ENCODE data around the gene TLE2.
"Not testable (repeated sequence)": the region's sequence is repeated elsewhere in the genome, so short reads cannot be mapped to it uniquely, and the experiment has no call there.

The TLE2 gene

GRCh38 chr19:3055741-3056416 lies 26.8 kb upstream of the TLE2 start:
- no peak for DNase-seq

GRCh38 chr19:3054972-3055740 lies 26.1 kb upstream of the TLE2 start:
- DNase-seq = no peak

GRCh38 chr19:3054265-3054971 lies 25.3 kb upstream of the TLE2 start:
- DNase-seq = no peak

- no peak for DNase-seq
Measured at GRCh38 chr19:3053780-3054179, 24.7 kb upstream of the TLE2 start.

GRCh38 chr19:3053218-3053621 lies 24.1 kb upstream of the TLE2 start:
- no peak for DNase-seq

GRCh38 chr19:3050016-3050415 lies 20.9 kb upstream of the TLE2 start:
- DNase-seq = not testable (repeated sequence)

GRCh38 chr19:3049089-3049488 lies 20.0 kb upstream of the TLE2 start:
- no peak for DNase-seq

- DNase-seq = no peak
Measured at GRCh38 chr19:3048190-3048533, 19.1 kb upstream of the TLE2 start.

- peak; percentile 50 to 66 for DNase-seq
Measured at GRCh38 chr19:3047496-3048189, 18.6 kb upstream of the TLE2 start.

- DNase-seq = no peak
Measured at GRCh38 chr19:3046698-3047495, 17.8 kb upstream of the TLE2 start.

- no peak for DNase-seq
Measured at GRCh38 chr19:3045885-3046697, 17.0 kb upstream of the TLE2 start.

GRCh38 chr19:3045191-3045590 lies 16.1 kb upstream of the TLE2 start:
- no peak for DNase-seq

GRCh38 chr19:3042621-3043267 lies 13.7 kb upstream of the TLE2 start:
- no peak for DNase-seq

- DNase-seq = no peak
Measured at GRCh38 chr19:3041761-3042620, 12.9 kb upstream of the TLE2 start.

GRCh38 chr19:3041327-3041726 lies 12.2 kb upstream of the TLE2 start:
- DNase-seq = no peak

GRCh38 chr19:3039641-3040077 lies 10.6 kb upstream of the TLE2 start:
- DNase-seq = no peak

GRCh38 chr19:3039125-3039524 lies 10.0 kb upstream of the TLE2 start:
- no peak for DNase-seq

GRCh38 chr19:3038214-3038613 lies 9.1 kb upstream of the TLE2 start:
- DNase-seq = no peak

- DNase-seq = not testable (repeated sequence)
Measured at GRCh38 chr19:3036977-3037544, 8.0 kb upstream of the TLE2 start.

All from inflammatory macrophage (primary cell).